GM21360 (cell line): ENCODE results near the gene SLC25A33.
"Not testable (repeated sequence)": the region's sequence is repeated elsewhere in the genome, so short reads cannot be mapped to it uniquely, and the experiment has no call there.

Source experiments
- ATAC-seq: cut with Tn5 transposase; IDR thresholded peaks from one replicate; pipeline ENCODE4 v1.9.1; 2021; ENCODE audit warnings: mild to moderate bottlenecking, moderate library complexity; ENCODE audit not compliant: unreplicated experiment

SLC25A33 gene

GRCh38 chr1:9618909-9619679 lies 79.8 kb downstream of the SLC25A33 start:
- ATAC-seq, result no peak

GRCh38 chr1:9621032-9621431 lies 81.8 kb downstream of the SLC25A33 start:
- ATAC-seq, result no peak

GRCh38 chr1:9624081-9624480 lies 84.8 kb downstream of the SLC25A33 start:
- no peak for ATAC-seq

- ATAC-seq, result not testable (repeated sequence)
These were observed 85.8 kb downstream of the SLC25A33 start for GRCh38 chr1:9625030-9625429.

- no peak for ATAC-seq
These were observed 86.9 kb downstream of the SLC25A33 start for GRCh38 chr1:9626201-9626608.

- ATAC-seq, result no peak
These were observed 89.5 kb downstream of the SLC25A33 start for GRCh38 chr1:9628541-9629444.

- ATAC-seq, result no peak
These were observed 90.4 kb downstream of the SLC25A33 start for GRCh38 chr1:9629445-9630201.

- ATAC-seq, result no peak
These were observed 91.3 kb downstream of the SLC25A33 start for GRCh38 chr1:9630331-9631111.

GRCh38 chr1:9631613-9632012 lies 92.3 kb downstream of the SLC25A33 start:
- no peak for ATAC-seq

GRCh38 chr1:9633493-9633892 lies 94.2 kb downstream of the SLC25A33 start:
- no peak for ATAC-seq

GRCh38 chr1:9634582-9634981 lies 95.3 kb downstream of the SLC25A33 start:
- no peak for ATAC-seq
